Thyroid gland (tissue), 4 donors: ENCODE measurements around the gene SPATS2L. TPM values are rescaled to one million over a fixed set of nuclear protein-coding genes. Genes with fewer than 3 reads are reported as not detected.

ENCODE experiments used
- DNase-seq, 2 donors: peaks; one replicate each; pipeline ENCODE4 v3.0.0-alpha.2; 2019
- H3K27ac ChIP-seq, 3 donors: fragments of 200-600 bp; sonication (generic); 1 replicate in 2 of 3; 2 replicates in 1 of 3; pipeline ENCODE4 v1.5.1; 2016 to 2019; ENCODE audit warnings: mild to moderate bottlenecking in 1 of 3, moderate library complexity in 1 of 3
- H3K27me3 ChIP-seq: fragments of 200-600 bp; sonication (generic); one replicate; pipeline ENCODE4 v1.5.1; 2019
- H3K36me3 ChIP-seq, 2 donors: fragments of 200-600 bp; sonication (generic); one replicate each; pipeline ENCODE4 v1.5.1; 2016 to 2019
- H3K4me1 ChIP-seq, 2 donors: fragments of 200-600 bp; sonication (generic); one replicate each; pipeline ENCODE4 v1.5.1; 2017 to 2019
- H3K4me3 ChIP-seq, 3 donors: fragments of 200-600 bp; sonication (generic); replicated peaks in 1 of 3; 1 replicate in 2 of 3; 2 replicates in 1 of 3; pipeline ENCODE4 v1.5.1; 2016; ENCODE audit warnings: mild to moderate bottlenecking in 1 of 3
- H3K9me3 ChIP-seq: fragments of 200-600 bp; sonication (generic); one replicate; pipeline ENCODE4 v1.5.1; 2017
- POLR2A ChIP-seq, 2 donors: fragments of 450-650 bp; IDR thresholded peaks; one replicate each; pipeline ENCODE4 v1.6.1; 2017; ENCODE audit warnings: antibody characterized with exemption in 2 of 2, mild to moderate bottlenecking in 2 of 2, moderate library complexity in 1 of 2
- WGBS, 2 donors: methylation state at CpG; one replicate each; pipeline ENCODE4 v1.1.5; 2017; 5-methylcytosine and 5-hydroxymethylcytosine counted together
- intact Hi-C: fragments of 100-400 bp; cut with DNase I; formaldehyde crosslinking; loops from one replicate; pipeline ENCODE4 v1.15.1; 2023
- total RNA-seq, 4 donors: library from RNA; depleted of rRNA; stranded (reverse); fragments of >200 nt; gene quantifications; one replicate each; pipeline ENCODE4 v1.2.3, GENCODE V29; 2016
- TF ChIP-seq, protein P1 (sequence below), 6 experiments: fragments of 200-600 bp in 3 of 6; fragments of 450-650 bp in 3 of 6; sonication (generic) in 3 of 6; IDR thresholded peaks; one replicate each; pipeline ENCODE4 v1.5.1; 2016 to 2019; ENCODE audit warnings: antibody characterized with exemption in 6 of 6, mild to moderate bottlenecking in 2 of 6, inconsistent platforms in 1 of 6, moderate library complexity in 1 of 6

The SPATS2L gene
- total RNA-seq, 4 donors from 2014 or later: 41.7 to 101 (median 73.3) TPM

DNA sequence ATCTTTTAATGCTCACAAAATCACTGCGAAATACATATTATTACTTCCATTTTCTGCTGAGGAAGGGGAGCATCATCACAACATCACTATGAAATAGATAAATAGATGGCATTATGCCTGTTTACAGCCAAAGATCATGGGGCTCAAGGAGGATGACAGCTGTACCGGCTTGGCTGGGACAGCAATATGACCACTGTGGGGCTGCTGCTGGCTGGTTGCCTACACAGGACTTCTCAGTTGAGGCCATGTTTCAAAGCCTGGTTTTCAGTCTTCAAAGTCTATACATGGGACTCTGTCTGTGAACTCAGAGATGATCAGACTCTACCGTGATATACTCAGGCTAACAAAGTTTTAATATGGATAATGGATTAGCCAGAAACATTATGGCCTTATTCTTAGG lies 58.7 kb downstream of the SPATS2L start:
- H3K27me3 ChIP-seq: no peaks in the 10 kb centered on the region
- H3K36me3 ChIP-seq: no peaks in the 10 kb centered on the region
- H3K9me3 ChIP-seq: no peaks in the 10 kb centered on the region
- peaks cover 12 to 25% of the 10 kb centered on the region in 2 donors for H3K4me1 ChIP-seq
- no peak for TF ChIP-seq POLR2A (IDR thresholded peaks at IDR 0.05)
- TF ChIP-seq, protein P1, sequence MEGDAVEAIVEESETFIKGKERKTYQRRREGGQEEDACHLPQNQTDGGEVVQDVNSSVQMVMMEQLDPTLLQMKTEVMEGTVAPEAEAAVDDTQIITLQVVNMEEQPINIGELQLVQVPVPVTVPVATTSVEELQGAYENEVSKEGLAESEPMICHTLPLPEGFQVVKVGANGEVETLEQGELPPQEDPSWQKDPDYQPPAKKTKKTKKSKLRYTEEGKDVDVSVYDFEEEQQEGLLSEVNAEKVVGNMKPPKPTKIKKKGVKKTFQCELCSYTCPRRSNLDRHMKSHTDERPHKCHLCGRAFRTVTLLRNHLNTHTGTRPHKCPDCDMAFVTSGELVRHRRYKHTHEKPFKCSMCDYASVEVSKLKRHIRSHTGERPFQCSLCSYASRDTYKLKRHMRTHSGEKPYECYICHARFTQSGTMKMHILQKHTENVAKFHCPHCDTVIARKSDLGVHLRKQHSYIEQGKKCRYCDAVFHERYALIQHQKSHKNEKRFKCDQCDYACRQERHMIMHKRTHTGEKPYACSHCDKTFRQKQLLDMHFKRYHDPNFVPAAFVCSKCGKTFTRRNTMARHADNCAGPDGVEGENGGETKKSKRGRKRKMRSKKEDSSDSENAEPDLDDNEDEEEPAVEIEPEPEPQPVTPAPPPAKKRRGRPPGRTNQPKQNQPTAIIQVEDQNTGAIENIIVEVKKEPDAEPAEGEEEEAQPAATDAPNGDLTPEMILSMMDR (IDR thresholded peaks at IDR 0.05): no peak
- H3K27ac ChIP-seq: peak overlapping the region in 1 of 3 donors; percentile 39
- no peak overlapping the region for H3K4me3 ChIP-seq
- DNase-seq: no peak
- WGBS, 2 donors: 72 to 91% methylated on average over 3 of the region's 3 CpGs
- intact Hi-C loops: no loop called here

- Histone ChIP-seq H3K4me1 (peaks cover 12 to 21% of the 10 kb centered on the region in 2 donors), H3K27me3 (no peaks in the 10 kb centered on the region), H3K36me3 (no peaks in the 10 kb centered on the region), H3K27ac (no peak overlapping the region), H3K9me3 (no peaks in the 10 kb centered on the region), H3K4me3 (no peak overlapping the region)
- 25 to 50% methylated on average over 2 of the region's 2 CpGs for WGBS, 2 donors
- no peak for DNase-seq
- intact Hi-C loops: no loop called here
- TF ChIP-seq, protein P1 (IDR thresholded peaks at IDR 0.05): no peak
- no peak for TF ChIP-seq POLR2A (IDR thresholded peaks at IDR 0.05)
Observed at GRCh38 chr2:200367155-200367554, 60.7 kb downstream of the SPATS2L start.

DNA sequence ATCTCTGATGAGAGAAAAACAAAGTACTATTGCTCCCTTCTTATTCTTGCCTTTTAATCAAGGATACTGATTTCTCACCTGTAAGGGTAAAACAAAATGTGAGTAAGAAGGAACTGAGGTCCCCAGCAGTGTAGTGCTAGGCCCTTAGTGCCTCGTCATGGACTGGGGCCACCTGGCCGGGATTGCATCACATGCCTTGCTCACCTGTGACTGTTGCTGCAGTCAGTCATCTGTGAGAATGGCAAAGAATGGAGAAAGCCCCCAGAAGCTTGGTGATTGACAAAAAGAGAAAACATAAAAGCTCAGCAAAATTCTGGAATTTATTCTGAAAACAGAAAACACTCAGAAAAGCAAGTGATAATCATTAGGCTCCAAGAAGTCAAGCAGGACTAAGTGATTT lies 63.4 kb downstream of the SPATS2L start:
- Histone ChIP-seq H3K4me3 (no peak overlapping the region), H3K27ac (no peak overlapping the region), H3K36me3 (no peaks in the 10 kb centered on the region), H3K9me3 (no peaks in the 10 kb centered on the region), H3K27me3 (no peaks in the 10 kb centered on the region), H3K4me1 (peaks cover 1 to 22% of the 10 kb centered on the region in 2 donors)
- intact Hi-C loops: no loop called here
- DNase-seq: peak; percentile 46 to 77
- 21 to 30% methylated on average over 2 of the region's 2 CpGs for WGBS, 2 donors
- no peak for TF ChIP-seq POLR2A (IDR thresholded peaks at IDR 0.05)
- TF ChIP-seq, protein P1 (IDR thresholded peaks at IDR 0.05): no peak

DNA sequence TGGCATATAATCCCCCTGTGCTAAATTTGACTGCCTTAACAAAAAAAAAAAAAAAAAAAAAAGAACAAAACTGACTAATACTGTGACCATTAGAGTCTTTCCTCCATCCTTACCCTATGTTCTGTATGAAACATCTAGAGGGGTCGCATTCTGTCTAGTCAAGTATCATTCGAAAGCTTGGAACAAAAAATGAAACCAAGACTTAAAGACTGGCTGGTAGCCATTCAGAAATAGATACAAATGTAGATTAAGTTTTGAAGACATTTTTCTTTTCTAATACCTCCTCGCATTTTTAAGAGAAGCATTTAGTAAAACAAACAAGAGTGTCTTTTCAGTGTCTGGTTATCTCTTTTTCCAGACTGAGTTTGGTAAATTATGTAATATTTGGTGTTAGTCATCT lies 66.7 kb downstream of the SPATS2L start:
- 84 to 95% methylated on average over 3 of the region's 3 CpGs for WGBS, 2 donors
- Histone ChIP-seq H3K4me3 (no peak overlapping the region), H3K27ac (no peak overlapping the region), H3K4me1 (peaks cover 10 to 31% of the 10 kb centered on the region in 2 donors), H3K36me3 (no peaks in the 10 kb centered on the region), H3K27me3 (no peaks in the 10 kb centered on the region), H3K9me3 (no peaks in the 10 kb centered on the region)
- intact Hi-C loops: no loop called here
- DNase-seq: no peak
- no peak for TF ChIP-seq POLR2A (IDR thresholded peaks at IDR 0.05)
- TF ChIP-seq, protein P1 (IDR thresholded peaks at IDR 0.05): no peak

DNA sequence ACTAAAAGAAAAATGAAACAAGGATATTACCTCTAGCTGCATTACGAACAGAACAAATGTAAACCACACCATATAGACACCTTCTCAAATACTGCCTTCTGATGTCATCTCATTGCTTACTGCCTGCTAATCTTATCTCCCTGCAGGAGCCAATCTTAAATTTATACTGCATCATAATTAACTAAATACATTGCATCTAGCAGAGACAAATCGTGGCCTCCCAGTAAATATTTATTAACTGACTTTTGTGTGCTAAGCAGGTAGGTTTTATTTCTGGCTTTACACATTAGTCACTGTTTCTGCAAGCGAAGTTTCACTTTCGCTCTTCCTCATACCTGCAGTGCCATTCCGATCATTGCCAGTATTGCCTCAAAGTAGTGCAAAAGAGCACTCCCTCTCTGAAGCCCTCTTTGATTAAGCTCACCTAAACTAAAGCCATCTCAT lies 67.5 kb downstream of the SPATS2L start:
- TF ChIP-seq POLR2A (IDR thresholded peaks at IDR 0.05): no peak
- TF ChIP-seq, protein P1 (IDR thresholded peaks at IDR 0.05): no peak
- 71 to 91% methylated on average over 5 of the region's 5 CpGs for WGBS, 2 donors
- H3K4me3 ChIP-seq: no peak overlapping the region
- H3K27ac ChIP-seq: peak overlapping the region in 1 of 3 donors; percentile 8
- no peaks in the 10 kb centered on the region for H3K9me3 ChIP-seq
- H3K36me3 ChIP-seq: no peaks in the 10 kb centered on the region
- peaks cover 16 to 39% of the 10 kb centered on the region in 2 donors for H3K4me1 ChIP-seq
- DNase-seq: no peak
- no peaks in the 10 kb centered on the region for H3K27me3 ChIP-seq
- intact Hi-C loops: no loop called here
